Mesenchymal stem cell (in vitro differentiated cells and primary cell): ENCODE data around the gene CYBC1.
A peak's percentile ranks its signal among the peaks of the same experiment; 100 is the strongest.
"Not testable (repeated sequence)": the region's sequence is repeated elsewhere in the genome, so short reads cannot be mapped to it uniquely, and the experiment has no call there.

Source experiments
- DNase-seq: peaks from one replicate; pipeline ENCODE4 v3.0.0-alpha.2; 2013
- H2AFZ ChIP-seq: one replicate; pipeline ENCODE4 v1.6.1; 2013; ENCODE audit warnings: low read depth, mild to moderate bottlenecking, control low read depth, inconsistent platforms, low read length, moderate library complexity
- H2AK5ac ChIP-seq: 2 replicates; pipeline ENCODE4 v1.6.1; 2013; ENCODE audit warnings: low read length, moderate library complexity, mild to moderate bottlenecking, inconsistent platforms; ENCODE audit not compliant: severe bottlenecking
- H2BK120ac ChIP-seq: one replicate; pipeline ENCODE4 v1.6.1; 2013; ENCODE audit warnings: low read depth, mild to moderate bottlenecking, inconsistent platforms, low read length, moderate library complexity
- H2BK12ac ChIP-seq, 2 experiments: one replicate each; pipeline ENCODE4 v1.6.1; 2013; ENCODE audit warnings: inconsistent platforms in 2 of 2, low read length in 2 of 2, mild to moderate bottlenecking in 2 of 2, moderate library complexity in 2 of 2, control low read depth in 1 of 2
- H2BK15ac ChIP-seq: one replicate; pipeline ENCODE4 v1.6.1; 2013; ENCODE audit warnings: mild to moderate bottlenecking, low read depth, inconsistent platforms; ENCODE audit not compliant: poor library complexity, severe bottlenecking
- H2BK5ac ChIP-seq: 2 replicates; pipeline ENCODE4 v1.6.1; 2013; ENCODE audit warnings: low read depth, mild to moderate bottlenecking, low read length, control low read depth, inconsistent platforms; ENCODE audit not compliant: poor library complexity, severe bottlenecking
- H3K14ac ChIP-seq, 2 experiments: one replicate each; pipeline ENCODE4 v1.6.1; 2013; ENCODE audit warnings: inconsistent platforms in 2 of 2, low read length in 2 of 2, control low read depth in 1 of 2, mild to moderate bottlenecking in 1 of 2, moderate library complexity in 1 of 2
- H3K18ac ChIP-seq, 2 experiments: one replicate each; pipeline ENCODE4 v1.6.1; 2013; ENCODE audit warnings: inconsistent platforms in 2 of 2, low read length in 2 of 2, control low read depth in 1 of 2, low read depth in 1 of 2, mild to moderate bottlenecking in 1 of 2
- H3K23ac ChIP-seq, 2 experiments: one replicate each; pipeline ENCODE4 v1.6.1; 2013; ENCODE audit warnings: inconsistent platforms in 2 of 2, low read length in 2 of 2, mild to moderate bottlenecking in 2 of 2, moderate library complexity in 2 of 2, control low read depth in 1 of 2
- H3K27ac ChIP-seq: 2 replicates; pipeline ENCODE4 v1.5.1; 2013; ENCODE audit warnings: mild to moderate bottlenecking, moderate library complexity, low read length, control low read depth, inconsistent platforms; ENCODE audit not compliant: poor library complexity, severe bottlenecking
- H3K27me3 ChIP-seq, 2 experiments: 2 replicates each; pipeline versions ENCODE4 v1.6.1 to v1.7.0; 2013; ENCODE audit warnings: low read length in 2 of 2, mild to moderate bottlenecking in 2 of 2, moderate library complexity in 2 of 2, control low read depth in 1 of 2, inconsistent platforms in 1 of 2; ENCODE audit not compliant: control insufficient read depth in 1 of 2, insufficient read depth in 1 of 2
- H3K36me3 ChIP-seq, 2 experiments: 2 replicates each; pipeline versions ENCODE4 v1.6.1 to v1.7.0; 2013; ENCODE audit warnings: low read length in 2 of 2, control low read depth in 1 of 2, inconsistent platforms in 1 of 2, low read depth in 1 of 2, mild to moderate bottlenecking in 1 of 2; ENCODE audit not compliant: insufficient read depth in 2 of 2, control insufficient read depth in 1 of 2
- H3K4ac ChIP-seq, 2 experiments: one replicate each; pipeline ENCODE4 v1.6.1; 2013; ENCODE audit warnings: inconsistent platforms in 2 of 2, low read length in 2 of 2, mild to moderate bottlenecking in 2 of 2, moderate library complexity in 2 of 2, control low read depth in 1 of 2, low read depth in 1 of 2
- H3K4me1 ChIP-seq: 2 replicates; pipeline ENCODE4 v1.6.1; 2013; ENCODE audit warnings: low read depth, low read length, control low read depth; ENCODE audit not compliant: control insufficient read depth, insufficient read depth
- H3K4me2 ChIP-seq: 2 replicates; pipeline ENCODE4 v1.6.1; 2013; ENCODE audit warnings: low read length, mild to moderate bottlenecking, inconsistent platforms; ENCODE audit not compliant: poor library complexity, severe bottlenecking
- H3K4me3 ChIP-seq, 2 experiments: 2 replicates each; pipeline versions ENCODE4 v1.5.1 to v1.7.0; 2013; ENCODE audit warnings: low read length in 2 of 2, mild to moderate bottlenecking in 2 of 2, control low read depth in 1 of 2, low read depth in 1 of 2; ENCODE audit not compliant: insufficient read depth in 1 of 2
- H3K79me1 ChIP-seq: replicated peaks from 2 replicates; pipeline ENCODE4 v1.6.1; 2013; ENCODE audit warnings: mild to moderate bottlenecking, control low read depth, low read length, inconsistent platforms; ENCODE audit not compliant: poor library complexity, severe bottlenecking
- H3K9ac ChIP-seq: 2 replicates; pipeline ENCODE4 v1.7.0; 2013; ENCODE audit warnings: mild to moderate bottlenecking, low read length, moderate library complexity
- H3K9me3 ChIP-seq: 2 replicates; pipeline ENCODE4 v1.7.0; 2013; ENCODE audit warnings: mild to moderate bottlenecking, low read length; ENCODE audit not compliant: control insufficient read depth
- H4K8ac ChIP-seq: one replicate; pipeline ENCODE4 v1.6.1; 2013; ENCODE audit warnings: inconsistent platforms, mild to moderate bottlenecking, low read length, moderate library complexity
- H4K91ac ChIP-seq: one replicate; pipeline ENCODE4 v1.6.1; 2013; ENCODE audit warnings: mild to moderate bottlenecking, low read length, inconsistent platforms
- WGBS: methylation state at CpG from one replicate; pipeline ENCODE4 v1.1.7; 2013; ENCODE audit warnings: mixed read lengths; 5-methylcytosine and 5-hydroxymethylcytosine counted together

Gene CYBC1

DNA sequence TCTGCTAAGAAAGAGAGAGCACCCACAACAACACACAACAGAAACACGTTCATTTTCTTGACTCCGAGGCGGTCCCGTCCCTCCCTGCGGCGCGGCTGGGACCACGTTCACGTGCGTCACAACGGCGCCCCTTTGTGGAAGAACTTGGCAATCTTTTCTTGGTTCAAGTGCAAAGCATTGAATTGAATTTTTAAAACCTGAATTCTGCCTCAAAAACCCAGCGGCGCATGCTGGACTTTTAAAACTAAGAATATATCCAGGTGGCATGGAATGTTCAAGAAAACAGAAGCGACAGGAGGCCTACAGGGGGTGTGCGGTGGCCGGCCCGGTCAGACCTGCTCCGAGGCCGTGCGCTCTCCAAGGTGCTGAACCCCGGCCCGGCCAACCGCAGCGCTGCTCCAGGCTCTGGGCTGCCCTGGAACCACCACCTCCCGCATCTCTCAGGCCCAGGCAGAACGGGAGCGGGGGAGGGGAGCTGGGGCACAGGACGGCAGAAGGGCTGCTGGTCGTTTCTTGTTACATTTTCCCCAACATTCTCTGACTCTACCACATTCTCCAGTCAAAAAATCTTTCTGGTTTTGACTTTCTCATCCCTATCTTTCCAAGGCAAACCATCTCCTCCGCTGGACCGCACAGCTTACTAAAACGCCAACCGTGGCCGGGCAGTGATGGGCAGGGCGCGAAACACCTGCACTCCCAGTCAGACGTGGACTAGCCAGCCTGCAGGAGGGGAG lies 35.8 kb downstream of the CYBC1 start:
- Histone ChIP-seq H2AK5ac (no peak overlapping the region), H3K4me2 (no peak overlapping the region), H4K91ac (no peak overlapping the region), H3K36me3 (peaks cover 8 to 18% of the 10 kb centered on the region in 2 experiments), H3K9ac (peak overlapping the region; percentile 15), H2BK120ac (no peak overlapping the region), H3K4ac (no peak overlapping the region), H3K18ac (no peak overlapping the region), H3K27me3 (no peaks in the 10 kb centered on the region), H3K4me1 (peaks cover 23% of the 10 kb centered on the region), H2BK5ac (no peak overlapping the region), H2BK15ac (no peak overlapping the region), H4K8ac (no peak overlapping the region), H3K27ac (no peak overlapping the region), H2AFZ (no peak overlapping the region), H3K23ac (no peak overlapping the region), H3K14ac (no peak overlapping the region), H3K4me3 (no peak overlapping the region), H3K79me1 (peaks cover 24% of the 10 kb centered on the region), H3K9me3 (no peaks in the 10 kb centered on the region), H2BK12ac (no peak overlapping the region)
- 27% methylated on average over 37 of the region's 38 CpGs for WGBS
- peak; percentile 70 for DNase-seq

GRCh38 chr17:82412535-82413520 lies 37.7 kb downstream of the CYBC1 start:
- Histone ChIP-seq H3K23ac (no peak overlapping the region), H3K79me1 (peaks cover 24% of the 10 kb centered on the region), H3K9ac (no peak overlapping the region), H3K4me2 (no peak overlapping the region), H2BK5ac (no peak overlapping the region), H3K27me3 (no peaks in the 10 kb centered on the region), H2AK5ac (no peak overlapping the region), H3K27ac (no peak overlapping the region), H3K4ac (no peak overlapping the region), H3K18ac (no peak overlapping the region), H4K91ac (no peak overlapping the region), H3K36me3 (peaks cover 12 to 23% of the 10 kb centered on the region in 2 experiments), H3K14ac (no peak overlapping the region), H2BK15ac (no peak overlapping the region), H3K9me3 (no peaks in the 10 kb centered on the region), H2BK120ac (no peak overlapping the region), H4K8ac (no peak overlapping the region), H2AFZ (no peak overlapping the region), H2BK12ac (no peak overlapping the region), H3K4me1 (peaks cover 30% of the 10 kb centered on the region), H3K4me3 (peak overlapping the region in 1 of 2 experiments; percentile 7)
- DNase-seq: no peak
- 94% methylated on average over 26 of the region's 29 CpGs for WGBS

DNA sequence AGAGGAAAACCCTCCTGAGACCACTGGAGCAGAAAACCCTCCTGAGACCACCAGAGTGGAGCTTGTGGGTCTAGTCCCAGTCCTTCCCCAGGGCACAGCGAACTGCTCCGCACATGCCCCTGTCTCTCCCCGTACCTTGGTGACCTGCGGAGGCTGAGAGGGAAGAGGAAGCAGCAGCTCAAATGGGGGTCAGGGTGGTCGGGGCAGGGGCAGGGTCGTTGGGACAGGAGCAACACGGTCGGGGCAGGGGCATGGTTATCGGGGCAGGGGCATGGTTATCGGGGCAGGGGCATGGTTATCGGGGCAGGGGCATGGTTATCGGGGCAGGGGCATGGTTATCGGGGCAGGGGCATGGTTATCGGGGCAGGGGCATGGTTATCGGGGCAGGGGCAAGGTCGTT lies 38.5 kb downstream of the CYBC1 start:
- not testable (repeated sequence) for H2AK5ac ChIP-seq, H3K23ac ChIP-seq, H3K4me2 ChIP-seq, H3K4me3 ChIP-seq, H3K9ac ChIP-seq, H3K4ac ChIP-seq, H2BK120ac ChIP-seq, H4K8ac ChIP-seq, H2BK5ac ChIP-seq, H2AFZ ChIP-seq, H3K14ac ChIP-seq, H3K27me3 ChIP-seq, H3K27ac ChIP-seq, H4K91ac ChIP-seq, H2BK15ac ChIP-seq, H2BK12ac ChIP-seq, DNase-seq, H3K9me3 ChIP-seq, H3K18ac ChIP-seq
- Histone ChIP-seq H3K79me1 (peaks cover 21% of the 10 kb centered on the region), H3K4me1 (peaks cover 37% of the 10 kb centered on the region), H3K36me3 (peaks cover 12 to 23% of the 10 kb centered on the region in 2 experiments)
- WGBS: 95% methylated on average over 16 of the region's 16 CpGs
